B cell (primary cell): ENCODE measurements around the gene FAM168B. TPM values are rescaled to one million over a fixed set of nuclear protein-coding genes. Genes with fewer than 3 reads are reported as not detected.

Experiments used
- ATAC-seq: fragments of 200-7000 bp; cut with Tn5 transposase; one replicate; pipeline ENCODE4 v1.10.0; 2021; ENCODE audit warnings: low read depth, mild to moderate bottlenecking, moderate number of reproducible peaks, moderate library complexity
- CTCF ChIA-PET: fragments of 350-600 bp; sonication (Branson Sonifier 250); formaldehyde crosslinking; loops from one replicate; lab custom pipeline; 2021; ENCODE audit warnings: antibody characterized with exemption, inconsistent platforms; lab: Charles Lee
- POLR2A ChIA-PET: fragments of 350-600 bp; sonication (Branson Sonifier 250); formaldehyde crosslinking; loops from one replicate; lab custom pipeline; 2021; ENCODE audit warnings: antibody characterized with exemption; lab: Charles Lee
- DNase-seq: peaks from one replicate; pipeline ENCODE4 v3.0.0; 2013
- H2AFZ ChIP-seq: 2 replicates; pipeline ENCODE4 v1.6.1; 2012; ENCODE audit warnings: mild to moderate bottlenecking, low read depth, low read length; ENCODE audit not compliant: insufficient read depth, poor library complexity, severe bottlenecking
- H3K27ac ChIP-seq, 2 donors: 1 replicate in 1 of 2; 2 replicates in 1 of 2; pipeline ENCODE4 v1.5.1; 2012 to 2013; ENCODE audit warnings: low read length in 2 of 2, mild to moderate bottlenecking in 2 of 2, moderate library complexity in 1 of 2
- H3K27me3 ChIP-seq, 4 experiments: fragments of 200-600 bp in 1 of 4; sonication (generic) in 1 of 4; replicated peaks in 1 of 4; 1 replicate in 2 of 4; 2 replicates in 2 of 4; pipeline versions ENCODE4 v1.6.1 to v1.7.0; 2013 to 2016; ENCODE audit warnings: low read length in 3 of 4, mild to moderate bottlenecking in 2 of 4, mixed read lengths in 1 of 4, moderate library complexity in 1 of 4; ENCODE audit not compliant: insufficient read depth in 4 of 4, control insufficient read depth in 3 of 4; ENCODE audit errors: control extremely low read depth in 1 of 4
- H3K36me3 ChIP-seq, 2 experiments: replicated peaks in 1 of 2; 1 replicate in 1 of 2; 2 replicates in 1 of 2; pipeline versions ENCODE4 v1.6.1 to v1.7.1; 2013; ENCODE audit warnings: low read length in 1 of 2; ENCODE audit not compliant: insufficient read depth in 2 of 2, control insufficient read depth in 1 of 2; ENCODE audit errors: control extremely low read depth in 1 of 2, extremely low read depth in 1 of 2
- H3K4me1 ChIP-seq, 2 donors: fragments of 200-600 bp in 1 of 2; sonication (generic) in 1 of 2; 1 replicate in 1 of 2; 2 replicates in 1 of 2; pipeline versions ENCODE4 v1.5.1 to v1.6.1; 2013 to 2017; ENCODE audit warnings: low read length in 2 of 2; ENCODE audit not compliant: control insufficient read depth in 2 of 2, insufficient read depth in 2 of 2
- H3K4me2 ChIP-seq: replicated peaks from 2 replicates; pipeline ENCODE3; 2012; ENCODE audit warnings: mild to moderate bottlenecking, low read depth, low read length; ENCODE audit not compliant: poor library complexity, severe bottlenecking
- H3K4me3 ChIP-seq, 5 experiments: fragments of 200-600 bp in 1 of 5; sonication (generic) in 1 of 5; 1 replicate in 3 of 5; 2 replicates in 2 of 5; pipeline versions ENCODE4 v1.5.1 to v1.7.0; 2011 to 2016; ENCODE audit warnings: low read length in 4 of 5, mild to moderate bottlenecking in 4 of 5, low read depth in 2 of 5, control low read depth in 1 of 5, moderate library complexity in 1 of 5; ENCODE audit not compliant: insufficient read depth in 1 of 5; ENCODE audit errors: control extremely low read depth in 1 of 5, extremely low read depth in 1 of 5
- H3K79me2 ChIP-seq: fragments of 200-600 bp; sonication (generic); one replicate; pipeline ENCODE4 v1.6.0; 2016; ENCODE audit warnings: low read length; ENCODE audit not compliant: control insufficient read depth, insufficient read depth
- H3K9ac ChIP-seq: fragments of 200-600 bp; sonication (generic); 2 replicates; pipeline ENCODE4 v1.6.1; 2017; ENCODE audit warnings: mild to moderate bottlenecking, low read length, moderate library complexity
- H3K9me3 ChIP-seq, 3 donors: one replicate each; pipeline versions ENCODE4 v1.6.1 to v1.7.1; 2013; ENCODE audit warnings: low read length in 2 of 3; ENCODE audit not compliant: control insufficient read depth in 2 of 3, insufficient read depth in 1 of 3; ENCODE audit errors: control extremely low read depth in 1 of 3
- H4K20me1 ChIP-seq: 2 replicates; pipeline ENCODE4 v1.6.0; 2012; ENCODE audit warnings: mild to moderate bottlenecking, low read length; ENCODE audit not compliant: insufficient read depth, control insufficient read depth, poor library complexity, severe bottlenecking
- H3K27ac Mint-ChIP-seq: one replicate; pipeline ENCODE4 v1.8.0; 2021; ENCODE audit warnings: mixed read lengths
- H3K27me3 Mint-ChIP-seq: one replicate; pipeline ENCODE4 v1.8.0; 2021; ENCODE audit warnings: mixed read lengths
- H3K4me1 Mint-ChIP-seq: one replicate; pipeline ENCODE4 v1.8.0; 2021; ENCODE audit warnings: mixed read lengths
- H3K4me3 Mint-ChIP-seq: one replicate; pipeline ENCODE4 v1.8.0; 2021; ENCODE audit warnings: mixed read lengths
- H3K9me3 Mint-ChIP-seq: one replicate; pipeline ENCODE4 v1.8.0; 2022; ENCODE audit warnings: mixed read lengths; ENCODE audit not compliant: insufficient read depth
- EZH2 ChIP-seq: IDR thresholded peaks from 2 replicates; pipeline ENCODE4 v1.6.1; 2012; ENCODE audit warnings: borderline replicate concordance, low read depth, mild to moderate bottlenecking, moderate library complexity, low read length; ENCODE audit not compliant: insufficient read depth, poor library complexity, severe bottlenecking
- WGBS: methylation state at CpG from one replicate; pipeline ENCODE4 v1.1.5; 2013; ENCODE audit warnings: missing lambda C conversion rate; ENCODE audit not compliant: insufficient coverage; 5-methylcytosine and 5-hydroxymethylcytosine counted together
- intact Hi-C: fragments of 100-400 bp; cut with micrococcal nuclease; formaldehyde crosslinking; loops from one replicate; pipeline ENCODE4 v1.10.0; 2022
- polyA plus RNA-seq: library from polyadenylated mRNA; depleted of rRNA; stranded (reverse); fragments of >200 nt; gene quantifications from 2 replicates; pipeline ENCODE4 v1.2.3, GENCODE V29; 2012
- total RNA-seq, 2 donors: library from RNA; stranded (reverse); fragments of 120-200 nt in 1 of 2; gene quantifications; 1 replicate in 1 of 2; 2 replicates in 1 of 2; pipeline versions ENCODE4 v1.2.3 to v1.2.4, GENCODE V29; 2013 to 2022
- TF ChIP-seq, protein P1 (sequence below): fragments of 200-600 bp; IDR thresholded peaks from one replicate; pipeline ENCODE4 v1.8.0; 2022; ENCODE audit warnings: antibody characterized with exemption, mild to moderate bottlenecking

Gene FAM168B
- total and polyA plus RNA-seq, 2 donors (not counting 1 experiment from before 2014, with no cell fraction given), result 38.6 to 70.5 TPM

DNA sequence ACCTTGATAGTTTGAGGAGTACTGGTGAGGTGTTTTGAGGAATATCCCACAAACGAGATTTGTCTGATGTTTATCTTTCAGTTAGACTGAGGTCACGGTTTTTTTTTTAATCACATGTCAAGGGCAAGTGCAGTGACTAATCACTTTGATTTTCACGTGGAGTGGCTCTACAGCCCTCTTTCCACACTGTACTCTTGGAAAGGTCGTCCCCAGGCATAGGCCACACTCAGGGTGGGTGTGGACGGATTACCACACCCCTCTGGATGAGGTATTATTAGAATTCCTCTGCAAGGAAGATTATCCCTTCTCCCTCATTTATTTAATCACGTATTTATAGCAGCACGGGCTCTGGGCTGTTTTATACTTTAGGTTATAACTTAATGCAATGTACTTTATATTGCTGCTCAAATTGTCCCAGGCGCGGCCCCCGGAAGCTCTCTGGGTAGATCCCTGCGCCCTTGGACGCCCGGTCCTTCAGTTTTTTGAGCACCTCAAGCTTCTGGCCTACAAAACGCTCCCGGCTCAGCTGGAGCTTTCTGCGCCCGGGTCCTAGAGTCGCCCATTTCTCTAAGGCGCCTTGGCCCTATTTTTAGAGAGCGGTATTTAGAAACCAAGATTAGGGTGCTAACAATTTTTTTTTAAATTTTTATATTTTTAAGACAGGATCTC, 11.4 kb upstream of the FAM168B start:
- Mint-ChIP-seq H3K27ac (peak overlapping the region; percentile 93), H3K4me1 (peaks cover 40% of the 10 kb centered on the region), H3K4me3 (peak overlapping the region; percentile 97), H3K27me3 (no peaks in the 10 kb centered on the region), H3K9me3 (no peaks in the 10 kb centered on the region)
- Histone ChIP-seq H3K4me3 (peak overlapping the region; percentile 47 to 99 (median 91)), H3K27me3 (no peaks in the 10 kb centered on the region), H2AFZ (peak overlapping the region; percentile 87), H3K9me3 (no peaks in the 10 kb centered on the region), H3K36me3 (peaks cover 0 to 4% of the 10 kb centered on the region in 2 experiments), H4K20me1 (peaks cover 28% of the 10 kb centered on the region), H3K4me1 (peaks cover 19 to 20% of the 10 kb centered on the region in 2 donors), H3K79me2 (peaks cover 45% of the 10 kb centered on the region), H3K27ac (peak overlapping the region; percentile 80 to 91), H3K4me2 (peak overlapping the region; percentile 96), H3K9ac (peak overlapping the region; percentile 89)
- WGBS, result 1% methylated on average over 8 of the region's 20 CpGs
- ATAC-seq, result peak; percentile 59
- CTCF ChIA-PET, result interaction anchor here (0.6 to 2.1 kb wide), 3 partner anchors 11 to 307 kb away, joined by 3 to 26 read pairs (median 5); partner anchors contain the start of gene FAM168B
- intact Hi-C loops, result loop anchor here (1.0 to 10.0 kb wide), 4 partner anchors 11 to 760 kb away; partner anchors contain the start of genes FAM168B, IMP4 and MZT2A
- TF ChIP-seq EZH2, result no peak
- TF ChIP-seq, protein P1, sequence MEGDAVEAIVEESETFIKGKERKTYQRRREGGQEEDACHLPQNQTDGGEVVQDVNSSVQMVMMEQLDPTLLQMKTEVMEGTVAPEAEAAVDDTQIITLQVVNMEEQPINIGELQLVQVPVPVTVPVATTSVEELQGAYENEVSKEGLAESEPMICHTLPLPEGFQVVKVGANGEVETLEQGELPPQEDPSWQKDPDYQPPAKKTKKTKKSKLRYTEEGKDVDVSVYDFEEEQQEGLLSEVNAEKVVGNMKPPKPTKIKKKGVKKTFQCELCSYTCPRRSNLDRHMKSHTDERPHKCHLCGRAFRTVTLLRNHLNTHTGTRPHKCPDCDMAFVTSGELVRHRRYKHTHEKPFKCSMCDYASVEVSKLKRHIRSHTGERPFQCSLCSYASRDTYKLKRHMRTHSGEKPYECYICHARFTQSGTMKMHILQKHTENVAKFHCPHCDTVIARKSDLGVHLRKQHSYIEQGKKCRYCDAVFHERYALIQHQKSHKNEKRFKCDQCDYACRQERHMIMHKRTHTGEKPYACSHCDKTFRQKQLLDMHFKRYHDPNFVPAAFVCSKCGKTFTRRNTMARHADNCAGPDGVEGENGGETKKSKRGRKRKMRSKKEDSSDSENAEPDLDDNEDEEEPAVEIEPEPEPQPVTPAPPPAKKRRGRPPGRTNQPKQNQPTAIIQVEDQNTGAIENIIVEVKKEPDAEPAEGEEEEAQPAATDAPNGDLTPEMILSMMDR, result no peak
- POLR2A ChIA-PET, result interaction anchor here (5.2 kb wide), 1 partner anchor 11 kb away, joined by 37 read pairs; the partner anchor contains the start of gene FAM168B
- no peak for DNase-seq

DNA sequence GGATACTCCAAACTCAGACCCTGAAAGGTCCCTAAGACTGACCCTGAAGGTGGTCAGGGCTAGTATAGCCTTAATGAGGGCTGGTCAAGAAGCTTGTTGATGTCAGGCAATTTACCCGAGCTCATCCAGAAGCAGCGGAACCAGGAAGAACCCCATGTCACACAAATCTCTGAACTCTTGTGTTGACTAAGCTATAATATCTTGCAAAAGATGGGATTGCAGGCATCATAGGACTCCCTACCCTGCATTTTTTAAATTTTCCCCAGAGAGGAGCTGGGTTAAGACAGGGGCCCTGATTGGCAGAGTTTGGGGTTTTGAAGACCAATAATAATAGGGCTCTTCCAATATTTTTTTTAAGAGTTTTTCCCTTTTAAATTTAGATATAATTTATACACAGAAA, 9.9 kb upstream of the FAM168B start:
- Histone ChIP-seq H3K9ac (no peak overlapping the region), H2AFZ (no peak overlapping the region), H4K20me1 (peaks cover 26% of the 10 kb centered on the region), H3K9me3 (no peaks in the 10 kb centered on the region), H3K4me1 (peaks cover 19 to 20% of the 10 kb centered on the region in 2 donors), H3K79me2 (peaks cover 30% of the 10 kb centered on the region), H3K27me3 (no peaks in the 10 kb centered on the region), H3K4me3 (no peak overlapping the region), H3K36me3 (peaks cover 0 to 4% of the 10 kb centered on the region in 2 experiments), H3K4me2 (no peak overlapping the region), H3K27ac (no peak overlapping the region)
- no CpG with 5 or more reads among the region's 2 CpGs for WGBS
- no peak for TF ChIP-seq EZH2
- TF ChIP-seq, protein P1, result no peak
- Mint-ChIP-seq H3K4me1 (peaks cover 34% of the 10 kb centered on the region), H3K9me3 (no peaks in the 10 kb centered on the region), H3K4me3 (peak overlapping the region; percentile 54), H3K27ac (peak overlapping the region; percentile 64), H3K27me3 (no peaks in the 10 kb centered on the region)
- no peak for DNase-seq
- ATAC-seq, result no peak
- ChIA-PET POLR2A (interaction anchor here (0.7 to 5.2 kb wide), 2 partner anchors 9 to 1223 kb away, joined by 8 to 37 read pairs; partner anchors contain the start of gene FAM168B), CTCF (interaction anchor here (0.7 to 1.4 kb wide), 2 partner anchors 9 to 306 kb away, joined by 4 read pairs; partner anchors contain the start of gene FAM168B)
- intact Hi-C loops, result loop anchor here (10.0 kb wide), 1 partner anchor 758 kb away; the partner anchor contains the start of gene IMP4
